Activated T-cell treated with anti-CD3 and anti-CD28 coated beads, Interleukin-2, amount 50 U/mL, for 72 hours (primary cell): ENCODE measurements around the gene FBLN7. TPM values are rescaled to one million over a fixed set of nuclear protein-coding genes. Genes with fewer than 3 reads are reported as not detected.
A peak's percentile ranks its signal among the peaks of the same experiment; 100 is the strongest.

Experiments used
- ATAC-seq, 2 donors: fragments of 150-1000 bp; cut with Tn5 transposase; replicated peaks in 1 of 2; 2 replicates each; pipeline ENCODE4 v1.10.0; 2021; ENCODE audit warnings: moderate library complexity in 2 of 2, mild to moderate bottlenecking in 1 of 2
- DNase-seq, 2 donors: peaks; one replicate each; pipeline ENCODE4 v3.0.0; 2021 to 2022; ENCODE audit warnings: mixed read lengths in 1 of 2
- H3K27ac Mint-ChIP-seq: one replicate; pipeline ENCODE4 v1.8.0; 2022; ENCODE audit warnings: mild to moderate bottlenecking, moderate library complexity, mixed read lengths
- H3K27me3 Mint-ChIP-seq: one replicate; pipeline ENCODE4 v1.8.0; 2022; ENCODE audit warnings: low read depth, mixed read lengths
- H3K36me3 Mint-ChIP-seq, 2 donors: one replicate each; pipeline ENCODE4 v1.8.0; 2022; ENCODE audit warnings: mixed read lengths in 2 of 2, mild to moderate bottlenecking in 1 of 2; ENCODE audit not compliant: insufficient read depth in 2 of 2
- H3K4me1 Mint-ChIP-seq: one replicate; pipeline ENCODE4 v1.8.0; 2022; ENCODE audit warnings: low read depth, mixed read lengths
- H3K4me3 Mint-ChIP-seq, 2 donors: one replicate each; pipeline ENCODE4 v1.8.0; 2022; ENCODE audit warnings: mild to moderate bottlenecking in 2 of 2, mixed read lengths in 2 of 2, moderate library complexity in 2 of 2
- H3K9me3 Mint-ChIP-seq, 2 donors: one replicate each; pipeline ENCODE4 v1.8.0; 2022; ENCODE audit warnings: mixed read lengths in 2 of 2
- total RNA-seq, 2 donors: library from RNA; stranded (reverse); gene quantifications; one replicate each; pipeline ENCODE4 v1.2.3, GENCODE V29; 2022

Gene FBLN7
- total RNA-seq, 2 donors from 2014 or later, result 22.3 to 30.6 TPM

GRCh38 chr2:112166806-112167499, 28.8 kb downstream of the FBLN7 start:
- peak overlapping the region in 1 of 2 donors; percentile 18 for H3K4me3 Mint-ChIP-seq
- ATAC-seq (peak; percentile 71 to 75), DNase-seq (peak in 1 of 2 donors; percentile 38)
- H3K27ac Mint-ChIP-seq, result peak overlapping the region; percentile 16
- H3K9me3 Mint-ChIP-seq, result no peaks in the 10 kb centered on the region
- H3K4me1 Mint-ChIP-seq, result peaks cover 22% of the 10 kb centered on the region
- H3K36me3 Mint-ChIP-seq, result no peaks in the 10 kb centered on the region
- H3K27me3 Mint-ChIP-seq, result no peaks in the 10 kb centered on the region

- ATAC-seq (no peak), DNase-seq (no peak)
- Mint-ChIP-seq H3K36me3 (no peaks in the 10 kb centered on the region), H3K4me1 (peaks cover 28% of the 10 kb centered on the region), H3K27me3 (no peaks in the 10 kb centered on the region), H3K9me3 (no peaks in the 10 kb centered on the region), H3K27ac (no peak overlapping the region), H3K4me3 (no peak overlapping the region)
Observed at GRCh38 chr2:112168422-112169124, 30.4 kb downstream of the FBLN7 start.

- Mint-ChIP-seq H3K4me3 (no peak overlapping the region), H3K36me3 (no peaks in the 10 kb centered on the region), H3K27me3 (no peaks in the 10 kb centered on the region), H3K4me1 (peaks cover 38% of the 10 kb centered on the region), H3K27ac (no peak overlapping the region), H3K9me3 (no peaks in the 10 kb centered on the region)
- ATAC-seq (no peak), DNase-seq (no peak)
Observed at GRCh38 chr2:112170495-112170894, 32.3 kb downstream of the FBLN7 start.

GRCh38 chr2:112173646-112174319, 35.6 kb downstream of the FBLN7 start:
- Mint-ChIP-seq H3K9me3 (no peaks in the 10 kb centered on the region), H3K36me3 (no peaks in the 10 kb centered on the region), H3K4me1 (peaks cover 16% of the 10 kb centered on the region), H3K27ac (no peak overlapping the region), H3K4me3 (peak overlapping the region; percentile 47 to 61), H3K27me3 (no peaks in the 10 kb centered on the region)
- no peak for DNase-seq
- peak; percentile 54 to 69 for ATAC-seq

GRCh38 chr2:112174383-112174782, 36.2 kb downstream of the FBLN7 start:
- Mint-ChIP-seq H3K9me3 (no peaks in the 10 kb centered on the region), H3K27ac (no peak overlapping the region), H3K4me1 (peaks cover 16% of the 10 kb centered on the region), H3K27me3 (no peaks in the 10 kb centered on the region), H3K36me3 (no peaks in the 10 kb centered on the region), H3K4me3 (peak overlapping the region; percentile 47 to 61)
- no peak for DNase-seq
- no peak for ATAC-seq

GRCh38 chr2:112175333-112175732, 37.1 kb downstream of the FBLN7 start:
- H3K4me1 Mint-ChIP-seq, result peaks cover 21% of the 10 kb centered on the region
- H3K36me3 Mint-ChIP-seq, result peaks cover 0 to 2% of the 10 kb centered on the region in 2 donors
- no peaks in the 10 kb centered on the region for H3K9me3 Mint-ChIP-seq
- no peak overlapping the region for H3K4me3 Mint-ChIP-seq
- H3K27ac Mint-ChIP-seq, result no peak overlapping the region
- ATAC-seq (no peak), DNase-seq (no peak)
- no peaks in the 10 kb centered on the region for H3K27me3 Mint-ChIP-seq

- Mint-ChIP-seq H3K4me3 (no peak overlapping the region), H3K27ac (no peak overlapping the region), H3K4me1 (peaks cover 24% of the 10 kb centered on the region), H3K27me3 (no peaks in the 10 kb centered on the region), H3K36me3 (peaks cover 0 to 2% of the 10 kb centered on the region in 2 donors), H3K9me3 (no peaks in the 10 kb centered on the region)
- ATAC-seq, result no peak
- no peak for DNase-seq
Observed at GRCh38 chr2:112175958-112176573, 37.9 kb downstream of the FBLN7 start.

- Mint-ChIP-seq H3K9me3 (no peaks in the 10 kb centered on the region), H3K4me3 (peak overlapping the region; percentile 86 to 88), H3K4me1 (peaks cover 56% of the 10 kb centered on the region), H3K36me3 (peaks cover 0 to 2% of the 10 kb centered on the region in 2 donors), H3K27me3 (no peaks in the 10 kb centered on the region), H3K27ac (peak overlapping the region; percentile 90)
- peak; percentile 72 to 77 for DNase-seq
- peak; percentile 80 to 86 for ATAC-seq
Observed at GRCh38 chr2:112181571-112182290, 43.5 kb downstream of the FBLN7 start.

- Mint-ChIP-seq H3K36me3 (peaks cover 3 to 4% of the 10 kb centered on the region in 2 donors), H3K4me3 (peak overlapping the region; percentile 86 to 88), H3K4me1 (peaks cover 65% of the 10 kb centered on the region), H3K27ac (peak overlapping the region; percentile 90), H3K27me3 (no peaks in the 10 kb centered on the region), H3K9me3 (no peaks in the 10 kb centered on the region)
- DNase-seq (peak; percentile 52 to 63), ATAC-seq (peak; percentile 55 to 63)
Observed at GRCh38 chr2:112182581-112183034, 44.4 kb downstream of the FBLN7 start.

GRCh38 chr2:112183327-112184025, 45.3 kb downstream of the FBLN7 start:
- Mint-ChIP-seq H3K27me3 (no peaks in the 10 kb centered on the region), H3K9me3 (peaks cover 0 to 2% of the 10 kb centered on the region in 2 donors), H3K36me3 (peaks cover 3 to 6% of the 10 kb centered on the region in 2 donors), H3K4me3 (peak overlapping the region; percentile 86 to 88), H3K4me1 (peaks cover 74% of the 10 kb centered on the region), H3K27ac (peak overlapping the region; percentile 90)
- DNase-seq (no peak), ATAC-seq (no peak)

- Mint-ChIP-seq H3K36me3 (peaks cover 3 to 6% of the 10 kb centered on the region in 2 donors), H3K4me1 (peaks cover 80% of the 10 kb centered on the region)
Observed at GRCh38 chr2:112184121-112184520, 45.9 kb downstream of the FBLN7 start.

GRCh38 chr2:112185131-112185530, 46.9 kb downstream of the FBLN7 start:
- Mint-ChIP-seq H3K9me3 (peaks cover 0 to 2% of the 10 kb centered on the region in 2 donors), H3K4me3 (no peak overlapping the region), H3K36me3 (peaks cover 3 to 4% of the 10 kb centered on the region in 2 donors), H3K27me3 (no peaks in the 10 kb centered on the region), H3K4me1 (peaks cover 85% of the 10 kb centered on the region), H3K27ac (no peak overlapping the region)
- DNase-seq (no peak), ATAC-seq (no peak)

More at GRCh38 chr2:112184121-112184520, 45.9 kb downstream of the FBLN7 start:
- no peak for ATAC-seq
- H3K27ac Mint-ChIP-seq, result peak overlapping the region; percentile 90
- no peaks in the 10 kb centered on the region for H3K27me3 Mint-ChIP-seq
- no peak for DNase-seq
- peak overlapping the region; percentile 86 to 88 for H3K4me3 Mint-ChIP-seq
- peaks cover 0 to 2% of the 10 kb centered on the region in 2 donors for H3K9me3 Mint-ChIP-seq
